Prostate gland (tissue), 2 donors: Measurements from ENCODE around the gene BMI1.

Source experiments
- POLR2A ChIP-seq: fragments of 450-650 bp; IDR thresholded peaks from one replicate; pipeline ENCODE4 v1.6.1; 2016; ENCODE audit warnings: antibody characterized with exemption, mild to moderate bottlenecking
- POLR2AphosphoS5 ChIP-seq: sonication (generic); formaldehyde crosslinking; IDR thresholded peaks from one replicate; pipeline ENCODE4 v1.6.1; 2017; ENCODE audit warnings: antibody characterized with exemption
- TF ChIP-seq, protein P1 (sequence below), 4 experiments: fragments of 200-600 bp in 2 of 4; fragments of 450-650 bp in 2 of 4; sonication (generic) in 2 of 4; IDR thresholded peaks; 1 replicate in 3 of 4; 2 replicates in 1 of 4; pipeline ENCODE4 v1.5.1; 2016 to 2019; ENCODE audit warnings: antibody characterized with exemption in 4 of 4, mild to moderate bottlenecking in 2 of 4, moderate library complexity in 2 of 4

DNA sequence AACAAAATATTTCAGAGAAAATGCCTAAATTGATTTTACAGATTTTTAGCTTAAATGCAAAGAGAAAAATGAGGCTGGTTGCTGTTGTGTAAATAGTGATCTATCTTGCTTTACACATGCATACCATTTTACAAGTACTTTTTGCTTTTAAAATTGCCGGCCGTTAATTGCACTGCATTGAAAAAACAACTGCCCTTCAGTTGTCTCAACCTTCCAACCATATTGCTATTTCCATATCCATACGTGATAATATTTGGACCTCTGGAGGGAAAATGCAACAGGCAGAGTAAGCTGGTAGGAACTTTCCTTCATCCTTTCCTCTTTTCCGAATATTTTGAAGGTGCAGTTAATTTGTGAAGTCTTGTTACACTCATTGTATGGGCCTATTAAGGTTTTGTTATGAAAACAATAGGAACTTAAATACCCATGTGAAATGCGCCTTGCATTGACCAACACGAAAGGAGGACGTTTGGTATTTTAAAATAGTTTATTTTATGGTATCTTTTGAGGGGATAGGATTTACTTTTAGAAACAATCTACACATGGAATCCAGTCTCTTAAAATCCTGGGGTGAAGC lies 11.3 kb downstream of the BMI1 start:
- TF ChIP-seq, protein P1, sequence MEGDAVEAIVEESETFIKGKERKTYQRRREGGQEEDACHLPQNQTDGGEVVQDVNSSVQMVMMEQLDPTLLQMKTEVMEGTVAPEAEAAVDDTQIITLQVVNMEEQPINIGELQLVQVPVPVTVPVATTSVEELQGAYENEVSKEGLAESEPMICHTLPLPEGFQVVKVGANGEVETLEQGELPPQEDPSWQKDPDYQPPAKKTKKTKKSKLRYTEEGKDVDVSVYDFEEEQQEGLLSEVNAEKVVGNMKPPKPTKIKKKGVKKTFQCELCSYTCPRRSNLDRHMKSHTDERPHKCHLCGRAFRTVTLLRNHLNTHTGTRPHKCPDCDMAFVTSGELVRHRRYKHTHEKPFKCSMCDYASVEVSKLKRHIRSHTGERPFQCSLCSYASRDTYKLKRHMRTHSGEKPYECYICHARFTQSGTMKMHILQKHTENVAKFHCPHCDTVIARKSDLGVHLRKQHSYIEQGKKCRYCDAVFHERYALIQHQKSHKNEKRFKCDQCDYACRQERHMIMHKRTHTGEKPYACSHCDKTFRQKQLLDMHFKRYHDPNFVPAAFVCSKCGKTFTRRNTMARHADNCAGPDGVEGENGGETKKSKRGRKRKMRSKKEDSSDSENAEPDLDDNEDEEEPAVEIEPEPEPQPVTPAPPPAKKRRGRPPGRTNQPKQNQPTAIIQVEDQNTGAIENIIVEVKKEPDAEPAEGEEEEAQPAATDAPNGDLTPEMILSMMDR (IDR thresholded peaks at IDR 0.05) = no peak
- TF ChIP-seq POLR2AphosphoS5 (no peak), POLR2A (no peak)
